Suprapubic skin (tissue), 4 donors: Measurements from ENCODE around the gene UBR1. TPM values are rescaled to one million over a fixed set of nuclear protein-coding genes. Genes with fewer than 3 reads are reported as not detected.

ENCODE experiments used
- DNase-seq, 2 donors: peaks; one replicate each; pipeline ENCODE4 v3.0.0-alpha.2; 2019; ENCODE audit warnings: low spot score in 2 of 2
- H3K27ac ChIP-seq: fragments of 200-600 bp; sonication (generic); one replicate; pipeline ENCODE4 v1.5.1; 2019
- H3K27me3 ChIP-seq: fragments of 200-600 bp; sonication (generic); one replicate; pipeline ENCODE4 v1.5.1; 2019
- H3K36me3 ChIP-seq: fragments of 200-600 bp; sonication (generic); one replicate; pipeline ENCODE4 v1.5.1; 2019
- H3K4me1 ChIP-seq: fragments of 200-600 bp; sonication (generic); one replicate; pipeline ENCODE4 v1.5.1; 2019
- H3K4me3 ChIP-seq: fragments of 200-600 bp; sonication (generic); one replicate; pipeline ENCODE4 v1.5.1; 2019; ENCODE audit warnings: mild to moderate bottlenecking
- H3K9me3 ChIP-seq: fragments of 200-600 bp; sonication (generic); one replicate; pipeline ENCODE4 v1.5.1; 2019
- EP300 ChIP-seq: sonication (generic); formaldehyde crosslinking; IDR thresholded peaks from one replicate; pipeline ENCODE4 v1.6.1; 2017; ENCODE audit warnings: antibody characterized with exemption
- POLR2A ChIP-seq, 2 donors: fragments of 450-650 bp; IDR thresholded peaks; one replicate each; pipeline ENCODE4 v1.6.1; 2017; ENCODE audit warnings: antibody characterized with exemption in 2 of 2, mild to moderate bottlenecking in 2 of 2, moderate library complexity in 2 of 2
- POLR2AphosphoS5 ChIP-seq, 3 donors: sonication (generic); formaldehyde crosslinking; IDR thresholded peaks; one replicate each; pipeline ENCODE4 v1.6.1; 2017; ENCODE audit warnings: antibody characterized with exemption in 3 of 3
- WGBS: methylation state at CpG from one replicate; pipeline ENCODE4 v1.1.5; 2018; 5-methylcytosine and 5-hydroxymethylcytosine counted together
- total RNA-seq, 4 donors: library from RNA; depleted of rRNA; stranded (reverse); fragments of >200 nt; gene quantifications; one replicate each; pipeline ENCODE4 v1.1.0, GENCODE V29; 2016
- TF ChIP-seq, protein P1 (sequence below), 2 donors: fragments of 200-600 bp in 1 of 2; fragments of 450-650 bp in 1 of 2; sonication (generic) in 1 of 2; IDR thresholded peaks; one replicate each; pipeline ENCODE4 v1.5.1; 2016 to 2019; ENCODE audit warnings: antibody characterized with exemption in 2 of 2, mild to moderate bottlenecking in 1 of 2, moderate library complexity in 1 of 2

Gene UBR1
- total RNA-seq, 4 donors from 2014 or later: 14.0 to 41.4 (median 19.2) TPM

DNA sequence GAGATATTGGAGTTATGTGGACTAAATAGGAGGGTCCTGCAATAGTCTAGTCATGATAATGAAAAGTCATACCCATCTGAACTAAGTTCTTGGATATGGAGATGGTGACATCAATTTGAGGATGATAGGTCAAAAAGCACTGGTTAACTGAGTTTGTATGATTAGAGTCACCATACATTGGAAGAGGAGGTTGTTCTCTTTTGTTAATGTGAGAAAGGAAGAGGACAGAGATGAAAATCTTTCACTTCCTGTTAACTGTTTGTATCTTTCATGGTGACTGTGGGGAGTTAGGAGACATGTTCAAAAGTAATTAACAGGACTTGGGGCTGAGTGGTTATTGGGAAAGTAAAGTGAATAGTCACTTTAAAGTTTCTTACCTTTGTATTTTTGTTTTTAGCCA, 38.7 kb upstream of the UBR1 start:
- Histone ChIP-seq H3K36me3 (peaks cover 46% of the 10 kb centered on the region), H3K4me1 (no peaks in the 10 kb centered on the region), H3K27me3 (no peaks in the 10 kb centered on the region), H3K9me3 (no peaks in the 10 kb centered on the region), H3K27ac (no peak overlapping the region), H3K4me3 (no peak overlapping the region)
- TF ChIP-seq POLR2AphosphoS5 (IDR thresholded peaks at IDR 0.05) (no peak), EP300 (no peak), POLR2A (IDR thresholded peaks at IDR 0.05) (no peak)
- TF ChIP-seq, protein P1, sequence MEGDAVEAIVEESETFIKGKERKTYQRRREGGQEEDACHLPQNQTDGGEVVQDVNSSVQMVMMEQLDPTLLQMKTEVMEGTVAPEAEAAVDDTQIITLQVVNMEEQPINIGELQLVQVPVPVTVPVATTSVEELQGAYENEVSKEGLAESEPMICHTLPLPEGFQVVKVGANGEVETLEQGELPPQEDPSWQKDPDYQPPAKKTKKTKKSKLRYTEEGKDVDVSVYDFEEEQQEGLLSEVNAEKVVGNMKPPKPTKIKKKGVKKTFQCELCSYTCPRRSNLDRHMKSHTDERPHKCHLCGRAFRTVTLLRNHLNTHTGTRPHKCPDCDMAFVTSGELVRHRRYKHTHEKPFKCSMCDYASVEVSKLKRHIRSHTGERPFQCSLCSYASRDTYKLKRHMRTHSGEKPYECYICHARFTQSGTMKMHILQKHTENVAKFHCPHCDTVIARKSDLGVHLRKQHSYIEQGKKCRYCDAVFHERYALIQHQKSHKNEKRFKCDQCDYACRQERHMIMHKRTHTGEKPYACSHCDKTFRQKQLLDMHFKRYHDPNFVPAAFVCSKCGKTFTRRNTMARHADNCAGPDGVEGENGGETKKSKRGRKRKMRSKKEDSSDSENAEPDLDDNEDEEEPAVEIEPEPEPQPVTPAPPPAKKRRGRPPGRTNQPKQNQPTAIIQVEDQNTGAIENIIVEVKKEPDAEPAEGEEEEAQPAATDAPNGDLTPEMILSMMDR (IDR thresholded peaks at IDR 0.05): no peak
- no peak for DNase-seq

DNA sequence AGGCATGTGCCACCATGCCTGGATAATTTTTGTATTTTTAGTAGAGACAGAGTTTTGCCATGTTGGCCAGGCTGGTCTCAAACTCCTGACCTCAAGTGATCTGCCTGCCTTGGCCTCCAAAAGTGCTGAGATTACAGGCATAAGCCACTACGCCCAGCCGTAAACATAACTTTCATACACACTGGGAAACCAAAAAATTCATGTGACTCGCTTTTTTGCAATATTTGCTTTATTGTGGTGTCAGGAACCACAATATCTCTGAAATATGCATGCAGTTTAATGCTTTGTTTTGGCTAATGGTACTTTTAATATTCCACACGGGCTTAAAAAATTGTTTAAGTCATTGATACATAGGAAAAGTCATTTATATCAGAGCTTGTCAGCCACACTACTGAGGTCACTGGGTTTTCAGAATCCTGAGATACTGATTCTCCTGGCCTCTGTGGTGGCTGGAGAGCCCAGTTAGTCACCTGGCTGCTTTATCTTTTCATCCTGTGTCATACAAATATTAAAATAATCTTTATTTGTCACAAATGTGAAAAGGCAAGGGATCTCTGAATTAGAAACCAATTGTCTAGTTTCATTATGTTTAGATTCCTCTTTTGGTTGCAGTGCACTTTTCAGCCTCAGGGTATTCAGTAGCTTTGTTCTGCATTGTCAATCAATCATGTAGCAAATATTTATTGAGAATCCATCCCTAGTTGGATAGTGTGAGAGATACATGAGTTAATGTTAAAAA, 37.5 kb upstream of the UBR1 start:
- Histone ChIP-seq H3K27ac (no peak overlapping the region), H3K27me3 (no peaks in the 10 kb centered on the region), H3K4me3 (no peak overlapping the region), H3K9me3 (no peaks in the 10 kb centered on the region), H3K36me3 (peaks cover 45% of the 10 kb centered on the region), H3K4me1 (no peaks in the 10 kb centered on the region)
- WGBS: 86% methylated on average over 4 of the region's 4 CpGs
- DNase-seq: no peak
- no peak for TF ChIP-seq EP300
- no peak for TF ChIP-seq POLR2A (IDR thresholded peaks at IDR 0.05)
- TF ChIP-seq, protein P1 (IDR thresholded peaks at IDR 0.05): no peak
- TF ChIP-seq POLR2AphosphoS5 (IDR thresholded peaks at IDR 0.05): no peak

DNA sequence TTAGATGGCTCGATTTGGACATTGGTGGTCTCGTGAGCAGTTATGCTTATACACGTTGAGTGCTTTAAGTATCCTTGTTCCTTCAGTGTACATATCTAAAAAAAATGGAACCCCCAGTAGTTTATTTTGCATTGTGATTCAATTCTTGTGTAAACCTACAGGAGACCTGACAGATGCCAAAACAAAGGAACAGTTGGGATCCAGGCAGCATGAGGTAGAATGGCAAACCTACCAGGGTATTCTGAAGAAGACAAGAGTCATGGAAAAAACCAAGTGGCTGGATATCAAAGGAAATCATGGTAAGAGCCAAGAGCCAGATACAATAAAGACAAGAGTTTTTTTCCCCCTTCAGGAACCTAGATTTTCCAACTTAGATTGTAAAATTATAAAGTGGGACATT, 29.5 kb upstream of the UBR1 start:
- peaks cover 40% of the 10 kb centered on the region for H3K36me3 ChIP-seq
- H3K27ac ChIP-seq: no peak overlapping the region
- no peak for DNase-seq
- no peak for TF ChIP-seq POLR2A (IDR thresholded peaks at IDR 0.05)
- no peaks in the 10 kb centered on the region for H3K27me3 ChIP-seq
- no peaks in the 10 kb centered on the region for H3K9me3 ChIP-seq
- peaks cover 17% of the 10 kb centered on the region for H3K4me1 ChIP-seq
- no peak overlapping the region for H3K4me3 ChIP-seq
- 91% methylated on average over 3 of the region's 3 CpGs for WGBS

DNA sequence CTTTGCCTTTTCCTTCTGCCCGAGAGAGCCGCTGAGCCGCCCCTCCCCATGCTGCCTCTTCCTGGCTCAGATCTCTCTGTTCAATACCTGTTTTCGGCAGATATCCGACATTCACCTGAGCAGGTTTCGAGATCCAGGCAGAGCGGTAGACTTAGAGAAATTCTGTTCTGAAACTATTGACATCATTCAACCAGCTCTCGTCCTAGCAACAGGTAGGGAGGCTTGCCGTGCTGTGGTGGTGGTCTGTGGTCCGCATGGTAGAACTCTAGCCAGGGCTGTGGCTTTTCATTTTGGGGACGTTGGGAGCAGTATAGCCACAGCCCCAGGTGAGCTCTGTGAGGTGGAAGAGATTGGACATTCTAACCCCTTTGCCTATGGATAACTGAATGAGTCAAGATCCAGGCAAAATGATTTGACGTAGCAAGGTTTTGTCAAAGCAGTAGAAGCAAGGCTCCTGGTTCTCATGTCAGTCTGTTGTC, 28.4 kb upstream of the UBR1 start:
- Histone ChIP-seq H3K4me1 (peaks cover 17% of the 10 kb centered on the region), H3K27ac (peak overlapping the region; percentile 87), H3K9me3 (no peaks in the 10 kb centered on the region), H3K4me3 (peak overlapping the region; percentile 96), H3K27me3 (no peaks in the 10 kb centered on the region), H3K36me3 (peaks cover 28% of the 10 kb centered on the region)
- DNase-seq: no peak
- WGBS: 5% methylated on average over 12 of the region's 12 CpGs
- TF ChIP-seq EP300 (no peak), POLR2AphosphoS5 (IDR thresholded peaks at IDR 0.05) (no peak), POLR2A (IDR thresholded peaks at IDR 0.05) (no peak)
- TF ChIP-seq, protein P1 (IDR thresholded peaks at IDR 0.05): no peak

DNA sequence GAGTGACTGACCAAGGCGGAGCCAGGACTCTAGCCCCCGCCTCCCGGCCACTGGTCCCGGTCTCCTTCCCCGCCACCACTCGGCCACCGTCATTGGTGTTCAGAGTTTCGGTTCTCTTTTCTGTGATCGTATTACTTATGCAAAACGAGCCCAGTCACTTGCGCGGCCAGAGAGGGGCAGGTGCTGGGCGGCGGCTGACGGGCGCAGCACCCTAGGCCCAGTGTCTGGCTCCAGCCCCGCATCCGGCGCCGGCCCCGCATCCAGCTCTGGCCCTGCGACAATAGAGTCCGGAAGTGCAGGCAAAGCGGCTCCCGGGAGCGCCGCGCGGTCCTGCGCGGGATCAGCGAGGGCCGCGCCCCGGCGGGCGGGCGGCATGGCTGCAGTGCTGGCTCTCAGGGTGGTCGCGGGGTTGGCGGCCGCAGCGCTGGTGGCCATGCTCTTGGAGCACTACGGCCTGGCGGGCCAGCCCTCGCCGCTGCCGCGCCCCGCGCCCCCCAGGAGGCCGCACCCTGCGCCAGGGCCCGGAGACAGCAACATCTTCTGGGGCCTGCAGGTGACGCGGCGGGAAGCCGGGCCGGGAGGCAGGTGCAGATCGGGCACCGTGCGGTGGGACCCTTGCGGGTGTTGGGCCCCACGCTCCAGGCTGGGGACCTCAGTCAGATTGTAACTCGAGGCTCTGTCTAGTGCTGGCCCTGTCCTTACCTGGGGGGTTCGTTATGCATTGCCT, 27.8 kb upstream of the UBR1 start, which contains the start of gene TMEM62:
Gene TMEM62, plus strand, starts transcription at position 157 of the 727 bp plus-strand sequence. Its CDS starts 217 bp downstream, at position 374.
- no peaks in the 10 kb centered on the region for H3K9me3 ChIP-seq

More for the DNA sequence above, 27.8 kb upstream of the UBR1 start, which contains the start of gene TMEM62:
- Histone ChIP-seq H3K4me3 (peak within 1 kb of the TSS; percentile 96), H3K4me1 (peaks cover 17% of the 10 kb centered on the region), H3K27me3 (no peaks in the 10 kb centered on the region), H3K36me3 (peaks cover 22% of the 10 kb centered on the region), H3K27ac (peak within 1 kb of the TSS; percentile 87)
- peak; percentile 90 to 91 for DNase-seq
- TF ChIP-seq POLR2AphosphoS5 (IDR thresholded peaks at IDR 0.05) (peak in 2 of 3 donors; percentile 68 to 91), EP300 (no peak), POLR2A (IDR thresholded peaks at IDR 0.05) (peak in 1 of 2 donors; percentile 57)
- TF ChIP-seq, protein P1 (IDR thresholded peaks at IDR 0.05): no peak
- 0% methylated on average over 2 of the region's 66 CpGs for WGBS
